ENCODE measurements around the gene PRSS21.

The PRSS21 gene

GRCh38 chr16:2867987-2868789, 51.2 kb downstream of the PRSS21 start:
- peak; percentile 88 for TF ChIP-seq CTCF (IDR thresholded peaks at IDR 0.05; ENCODE audit: control insufficient read depth, extremely low read depth, insufficient read depth)
- peak; percentile 70 for DNase-seq (ENCODE audit: low read depth)
- peak overlapping the region; percentile 65 for H3K4me3 ChIP-seq (ENCODE audit: low read depth, low read length)
